ENCODE data around the gene TXLNG.

TXLNG gene

DNA sequence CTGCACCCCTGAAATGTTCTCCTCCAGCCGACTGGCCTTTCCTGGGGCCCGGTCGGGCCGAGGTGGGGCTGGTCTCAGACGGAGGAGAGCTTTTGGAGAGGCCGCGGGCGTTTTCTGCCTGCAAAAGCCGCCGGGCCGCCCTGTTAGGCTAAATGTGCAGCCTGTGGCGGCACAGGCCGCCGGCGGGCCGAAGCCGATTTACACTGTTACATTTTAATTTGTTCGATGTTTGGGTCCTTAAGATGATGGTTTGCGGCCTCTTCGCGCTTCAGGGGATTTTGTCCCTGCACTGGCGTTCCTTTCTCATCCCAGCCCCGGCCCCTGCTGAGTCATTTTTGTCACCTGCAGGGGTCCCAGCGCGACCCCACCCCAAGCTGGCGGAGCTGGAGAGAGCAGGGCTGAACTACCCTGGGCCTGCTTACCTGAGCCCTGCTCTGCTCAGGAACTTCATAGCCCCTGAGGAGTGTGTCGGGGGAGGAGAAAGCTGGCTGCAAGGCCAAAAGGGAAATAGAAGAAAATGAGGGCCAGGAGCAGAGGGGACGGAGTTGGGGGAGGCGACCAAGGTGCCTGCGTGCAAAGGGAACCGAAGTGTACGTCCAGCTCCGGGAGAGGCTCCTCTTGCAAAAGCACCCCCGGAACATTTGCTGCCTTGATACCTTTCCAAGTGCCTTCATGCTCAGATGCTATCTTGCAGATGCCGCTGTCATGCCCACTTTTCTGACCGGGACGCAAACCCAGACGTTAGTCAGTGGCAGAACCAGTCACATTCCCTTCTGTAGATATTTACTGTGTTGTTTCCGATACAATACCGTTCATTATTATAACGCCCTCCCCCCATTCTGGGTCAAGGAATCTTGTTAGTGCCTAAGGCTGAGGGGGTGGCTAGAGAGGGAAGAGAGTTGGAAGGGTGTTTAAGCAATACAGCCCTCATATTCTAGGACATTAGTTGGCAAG, 84.9 kb downstream of the TXLNG start:
- DNase-seq (ENCODE audit: low read depth, low spot score) = no peak

DNA sequence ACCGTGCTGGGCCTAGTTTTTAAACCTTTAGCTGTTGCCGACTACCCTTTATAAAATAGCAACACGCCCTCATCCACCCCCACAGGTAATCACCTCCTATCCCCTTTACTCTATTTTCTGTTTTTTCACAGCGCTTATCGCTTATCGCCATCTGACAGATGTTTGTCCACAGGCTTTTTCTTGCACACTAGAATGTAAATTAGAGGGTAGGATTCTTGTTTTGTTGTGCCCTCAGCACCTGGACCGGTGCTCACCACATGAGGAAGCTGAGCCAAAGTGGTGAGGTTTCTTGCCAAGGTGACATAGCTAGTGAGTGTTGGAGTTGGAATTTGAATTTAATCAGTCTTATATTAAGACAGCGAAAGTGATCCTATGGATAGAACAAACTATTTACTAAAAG, 86.8 kb downstream of the TXLNG start:
- DNase-seq (ENCODE audit: low read depth, low spot score) = peak; percentile 14

DNA sequence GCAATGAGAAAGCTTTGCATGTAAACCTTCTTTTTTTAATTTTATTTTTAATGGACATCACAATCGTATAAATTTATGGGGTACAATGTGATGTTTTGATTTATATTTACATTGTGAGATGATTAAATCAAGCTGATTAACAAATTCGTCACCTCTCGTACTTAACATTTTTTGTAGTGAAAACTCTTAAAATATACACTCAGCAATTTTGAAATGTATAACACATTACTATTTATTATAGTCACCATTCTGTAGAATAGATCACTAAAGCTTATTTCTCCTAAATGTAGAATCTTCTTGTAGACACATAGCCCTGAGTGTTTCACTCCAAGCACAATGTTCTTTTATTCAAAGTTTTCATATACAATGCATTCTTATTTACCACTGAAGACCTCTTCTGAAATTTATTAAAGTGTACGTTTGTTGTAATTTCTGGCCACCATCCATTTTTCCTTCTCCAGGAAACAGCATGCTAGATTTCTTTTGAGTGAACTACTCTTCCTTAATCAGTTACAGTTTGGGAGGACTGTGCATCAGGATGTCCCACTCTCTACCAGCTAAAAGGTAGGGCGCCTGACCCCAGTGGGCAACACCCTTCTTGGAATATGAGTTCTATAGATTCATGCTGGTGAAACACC, 88.3 kb downstream of the TXLNG start:
- no peak for DNase-seq (ENCODE audit: low read depth, low spot score)

DNA sequence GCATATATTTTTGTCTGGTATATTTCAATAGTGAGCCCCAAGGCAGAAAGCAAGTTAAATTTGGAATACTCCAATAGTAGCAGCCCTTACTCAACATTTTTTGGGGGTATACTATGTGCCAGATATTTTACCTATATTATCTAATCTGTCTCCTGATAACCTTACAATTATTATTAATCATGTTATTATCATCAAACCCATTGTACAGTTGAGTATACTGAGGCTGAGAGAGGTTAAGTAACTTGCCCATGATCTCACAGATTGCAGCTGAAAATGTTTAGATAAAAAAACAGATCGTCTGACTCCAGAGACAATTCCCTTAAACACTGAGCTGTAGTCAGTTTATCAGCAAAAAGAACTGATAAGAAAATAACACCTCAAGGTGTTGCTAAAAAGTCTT, 90.4 kb downstream of the TXLNG start:
- DNase-seq (ENCODE audit: low read depth, low spot score) = no peak

DNA sequence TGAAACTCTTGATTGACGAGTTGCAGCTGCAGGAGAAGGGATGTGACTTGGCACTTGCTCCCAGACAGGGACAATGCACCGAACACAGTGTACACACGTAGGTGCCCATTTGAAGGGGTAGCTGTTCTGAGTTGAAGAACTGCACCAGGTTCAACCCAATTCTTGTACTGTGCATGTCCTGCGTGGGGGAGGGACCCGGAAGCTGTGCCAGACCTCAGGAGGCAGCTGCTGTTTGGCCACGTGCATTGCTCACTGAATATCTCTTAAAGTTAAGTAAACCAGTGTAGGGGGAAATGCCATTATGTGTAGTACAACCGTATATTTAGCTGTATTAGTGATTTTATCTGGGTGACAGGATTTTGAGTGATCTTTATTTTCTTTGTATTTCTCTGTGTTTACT, 95.9 kb downstream of the TXLNG start:
- DNase-seq (ENCODE audit: low read depth, low spot score) = peak; percentile 29

DNA sequence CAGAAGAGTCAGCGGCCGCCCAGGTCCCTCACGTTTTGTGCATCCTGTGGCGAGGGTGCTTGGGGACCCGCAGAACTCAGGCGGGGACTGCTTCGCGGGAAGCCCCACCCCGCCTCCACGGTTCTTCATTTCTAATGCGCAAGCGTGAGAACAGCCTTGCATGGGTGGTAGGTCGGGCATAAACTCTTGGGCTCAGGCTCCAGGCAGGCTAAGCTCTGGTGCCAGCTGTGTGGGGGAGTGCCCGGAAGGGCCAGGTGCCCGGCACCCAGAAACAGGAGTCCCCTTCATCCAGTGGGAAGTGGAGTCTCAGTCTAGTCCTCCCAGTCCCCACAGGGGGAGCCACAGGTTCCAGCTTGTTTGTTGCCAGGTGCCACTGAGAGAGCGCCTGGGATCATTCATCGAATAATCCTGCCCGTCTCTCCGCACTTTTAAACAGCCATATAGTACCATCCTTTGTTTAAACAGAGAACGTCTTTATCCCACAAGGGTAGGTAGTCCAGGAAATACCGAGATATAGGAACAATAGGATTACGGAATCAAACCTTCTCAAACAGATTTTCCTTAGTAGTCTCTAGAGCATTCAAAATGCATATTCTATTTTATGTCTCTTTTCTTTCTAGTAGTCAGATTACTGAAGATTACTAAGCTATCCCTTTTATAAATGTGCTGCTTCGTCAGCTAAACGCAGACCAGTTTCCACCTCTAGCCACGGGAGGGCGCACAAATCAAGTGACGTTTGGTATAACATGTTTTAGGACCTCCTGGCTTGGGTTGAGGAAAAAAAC, 96.6 kb downstream of the TXLNG start:
- peak; percentile 81 for DNase-seq (ENCODE audit: low read depth, low spot score)

DNA sequence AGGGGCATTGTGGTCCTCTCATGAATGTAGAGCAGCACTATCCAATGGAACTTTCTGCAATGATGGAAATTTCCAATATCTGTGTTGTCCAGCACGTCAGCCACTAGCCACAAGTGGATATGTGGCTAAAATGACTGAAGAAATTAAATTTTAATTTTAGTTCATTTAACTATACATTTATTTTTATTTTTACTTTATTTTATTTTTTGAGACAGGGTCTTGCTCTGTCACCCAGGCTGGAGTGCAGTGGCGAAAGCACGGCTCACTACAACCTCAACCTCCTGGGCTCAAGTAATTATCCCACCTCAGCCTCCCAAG, 97.2 kb downstream of the TXLNG start:
- no peak for DNase-seq (ENCODE audit: low read depth, low spot score)

DNA sequence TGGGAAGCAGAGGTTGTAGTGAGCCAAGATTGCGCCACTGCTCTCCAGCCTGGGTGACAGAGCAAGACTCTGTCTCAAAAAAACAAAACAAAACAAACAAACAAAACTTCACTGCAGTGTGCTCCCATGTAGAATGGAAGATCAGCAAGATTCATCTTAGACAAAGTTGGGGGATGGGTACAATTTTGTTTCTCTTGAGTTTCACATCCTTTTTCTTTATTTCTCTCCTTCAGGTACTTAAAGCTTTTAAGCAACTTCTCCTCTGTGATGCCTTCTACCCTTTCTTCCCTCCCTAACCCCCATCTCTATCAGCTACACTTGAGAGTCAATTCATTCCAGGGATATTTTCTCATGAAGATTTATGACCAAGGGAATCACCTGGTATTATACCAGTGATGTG, 99.4 kb downstream of the TXLNG start:
- DNase-seq (ENCODE audit: low read depth, low spot score) = no peak

DNA sequence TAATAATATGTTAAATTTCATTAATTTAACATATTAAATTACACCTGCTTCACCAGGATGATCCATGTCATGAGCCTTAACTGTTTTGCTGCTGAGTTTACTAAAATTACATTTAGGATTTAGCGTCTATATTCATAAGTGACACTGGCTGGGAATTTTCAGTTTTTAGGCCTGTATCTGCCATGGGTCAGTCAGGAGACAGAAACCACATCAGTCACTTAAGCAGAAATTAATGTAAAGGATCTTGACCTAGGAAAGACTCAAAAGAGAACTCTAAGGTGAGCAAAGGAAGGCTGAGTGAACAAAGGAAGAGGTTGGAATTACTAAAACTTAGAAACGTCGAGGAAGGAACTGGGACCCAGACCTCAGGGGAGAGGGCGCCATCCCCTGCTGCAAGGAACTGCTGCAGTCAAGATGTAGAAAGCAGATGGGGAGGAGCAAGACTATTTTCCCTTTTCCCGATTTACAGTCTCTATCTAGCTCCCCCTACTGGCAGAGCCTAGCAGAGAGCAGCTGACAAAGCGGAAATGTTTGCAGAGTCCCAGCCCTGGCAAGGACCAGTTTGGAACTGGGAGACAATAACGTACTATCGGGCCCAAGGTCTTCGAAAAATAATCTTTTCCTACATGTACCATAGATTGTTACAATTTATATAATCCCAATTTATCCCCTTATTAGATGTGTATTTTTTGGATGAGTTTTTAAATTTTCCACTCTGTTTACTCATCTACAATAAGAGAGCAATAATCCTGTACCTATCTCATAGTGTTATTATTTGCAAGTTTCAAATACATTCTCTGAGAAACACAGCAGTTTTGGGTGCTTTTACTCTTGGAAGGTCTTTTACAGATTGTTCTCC, 106.5 kb downstream of the TXLNG start:
- peak; percentile 83 for DNase-seq (ENCODE audit: low read depth, low spot score)

Measured in astrocyte of the hippocampus (primary cell).